GM19452 (cell line): ENCODE results near the gene ANKFY1.
"Not testable (repeated sequence)": the region's sequence is repeated elsewhere in the genome, so short reads cannot be mapped to it uniquely, and the experiment has no call there.

Source experiments
- ATAC-seq: cut with Tn5 transposase; IDR thresholded peaks from one replicate; pipeline ENCODE4 v1.9.1; 2021; ENCODE audit not compliant: unreplicated experiment

ANKFY1 gene

GRCh38 chr17:4221163-4221562 is 42.6 kb downstream of the ANKFY1 start:
- no peak for ATAC-seq

GRCh38 chr17:4220655-4221054 is 43.1 kb downstream of the ANKFY1 start:
- no peak for ATAC-seq

- no peak for ATAC-seq
These were observed 44.5 kb downstream of the ANKFY1 start for GRCh38 chr17:4219241-4219640.

- ATAC-seq: no peak
These were observed 47.8 kb downstream of the ANKFY1 start for GRCh38 chr17:4215882-4216570.

GRCh38 chr17:4214157-4214556 is 49.6 kb downstream of the ANKFY1 start:
- ATAC-seq: no peak

- no peak for ATAC-seq
These were observed 54.2 kb downstream of the ANKFY1 start for GRCh38 chr17:4209611-4210010.

- ATAC-seq: no peak
These were observed 55.5 kb downstream of the ANKFY1 start for GRCh38 chr17:4208238-4208637.

GRCh38 chr17:4206962-4207361 is 56.8 kb downstream of the ANKFY1 start:
- ATAC-seq: no peak

GRCh38 chr17:4205917-4206316 is 57.9 kb downstream of the ANKFY1 start:
- ATAC-seq: no peak

- ATAC-seq: no peak
These were observed 59.0 kb downstream of the ANKFY1 start for GRCh38 chr17:4204710-4205173.

- ATAC-seq: no peak
These were observed 59.6 kb downstream of the ANKFY1 start for GRCh38 chr17:4204190-4204589.

GRCh38 chr17:4201226-4201625 is 62.6 kb downstream of the ANKFY1 start:
- no peak for ATAC-seq

- no peak for ATAC-seq
These were observed 63.9 kb downstream of the ANKFY1 start for GRCh38 chr17:4199818-4200402.

- ATAC-seq: no peak
These were observed 64.8 kb downstream of the ANKFY1 start for GRCh38 chr17:4198995-4199394.

GRCh38 chr17:4195306-4195705 is 68.5 kb downstream of the ANKFY1 start:
- no peak for ATAC-seq

GRCh38 chr17:4194796-4195195 is 69.0 kb downstream of the ANKFY1 start:
- ATAC-seq: no peak

GRCh38 chr17:4190791-4191190 is 73.0 kb downstream of the ANKFY1 start:
- ATAC-seq: not testable (repeated sequence)

- ATAC-seq: no peak
These were observed 74.5 kb downstream of the ANKFY1 start for GRCh38 chr17:4189280-4189679.

- ATAC-seq: no peak
These were observed 75.7 kb downstream of the ANKFY1 start for GRCh38 chr17:4188076-4188475.

- no peak for ATAC-seq
These were observed 76.7 kb downstream of the ANKFY1 start for GRCh38 chr17:4187076-4187475.

GRCh38 chr17:4186357-4186881 is 77.4 kb downstream of the ANKFY1 start:
- no peak for ATAC-seq

GRCh38 chr17:4185656-4186055 is 78.1 kb downstream of the ANKFY1 start:
- no peak for ATAC-seq

GRCh38 chr17:4184811-4185210 is 79.0 kb downstream of the ANKFY1 start:
- no peak for ATAC-seq
